HG03159 (cell line): ENCODE measurements around the gene SSNA1.
"Not testable (repeated sequence)": the region's sequence is repeated elsewhere in the genome, so short reads cannot be mapped to it uniquely, and the experiment has no call there.

Source experiments
- ATAC-seq: cut with Tn5 transposase; IDR thresholded peaks from one replicate; pipeline ENCODE4 v1.9.1; 2021; ENCODE audit warnings: mild to moderate bottlenecking, moderate library complexity; ENCODE audit not compliant: unreplicated experiment

Gene SSNA1

DNA sequence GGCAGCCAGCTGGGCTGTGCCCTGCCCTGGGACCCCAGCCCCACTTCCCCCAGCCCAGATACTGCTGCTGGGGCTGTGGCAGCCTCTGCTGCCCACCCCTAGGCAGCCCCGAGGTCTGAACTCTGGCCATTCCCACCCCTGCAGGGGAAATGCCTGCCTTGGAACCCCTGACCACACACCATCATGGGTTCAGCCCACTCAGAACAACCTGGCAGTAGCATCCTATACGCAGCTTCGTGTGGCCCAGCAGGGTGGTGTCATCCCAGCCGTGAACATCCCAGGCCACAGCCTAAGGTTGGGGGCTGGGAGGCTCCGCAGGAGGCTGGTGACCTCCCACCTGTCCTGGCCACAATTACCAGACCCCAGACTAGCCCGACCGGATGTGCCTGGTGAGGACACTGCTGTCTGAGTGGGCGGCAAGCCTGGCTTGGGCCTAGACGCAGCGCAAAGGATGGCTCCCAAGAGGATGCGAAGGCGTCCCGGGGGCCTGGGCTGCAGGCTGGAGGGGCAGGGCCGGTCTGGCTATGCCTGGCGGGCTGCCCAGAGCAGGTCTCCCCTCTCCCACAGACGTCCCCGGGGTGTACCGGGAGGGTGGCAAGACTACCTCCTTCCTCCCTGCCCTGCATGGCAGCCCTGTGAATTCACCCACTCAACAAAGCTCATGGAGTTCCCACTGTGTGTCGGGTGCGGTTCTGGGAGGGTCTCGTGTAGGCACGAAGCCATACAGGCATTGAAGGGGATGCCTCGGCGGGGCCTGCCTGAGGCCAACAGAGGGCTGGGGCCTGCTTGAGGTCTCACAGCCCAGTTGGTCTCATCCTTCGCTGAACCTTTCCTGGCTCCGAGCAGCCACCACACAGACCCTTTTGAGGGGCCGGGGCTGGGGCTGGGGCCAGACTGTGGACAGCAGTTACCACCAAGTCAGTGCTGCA lies 40.8 kb downstream of the SSNA1 start:
- ATAC-seq = no peak

GRCh38 chr9:137229903-137230704 lies 41.6 kb downstream of the SSNA1 start:
- ATAC-seq = no peak

DNA sequence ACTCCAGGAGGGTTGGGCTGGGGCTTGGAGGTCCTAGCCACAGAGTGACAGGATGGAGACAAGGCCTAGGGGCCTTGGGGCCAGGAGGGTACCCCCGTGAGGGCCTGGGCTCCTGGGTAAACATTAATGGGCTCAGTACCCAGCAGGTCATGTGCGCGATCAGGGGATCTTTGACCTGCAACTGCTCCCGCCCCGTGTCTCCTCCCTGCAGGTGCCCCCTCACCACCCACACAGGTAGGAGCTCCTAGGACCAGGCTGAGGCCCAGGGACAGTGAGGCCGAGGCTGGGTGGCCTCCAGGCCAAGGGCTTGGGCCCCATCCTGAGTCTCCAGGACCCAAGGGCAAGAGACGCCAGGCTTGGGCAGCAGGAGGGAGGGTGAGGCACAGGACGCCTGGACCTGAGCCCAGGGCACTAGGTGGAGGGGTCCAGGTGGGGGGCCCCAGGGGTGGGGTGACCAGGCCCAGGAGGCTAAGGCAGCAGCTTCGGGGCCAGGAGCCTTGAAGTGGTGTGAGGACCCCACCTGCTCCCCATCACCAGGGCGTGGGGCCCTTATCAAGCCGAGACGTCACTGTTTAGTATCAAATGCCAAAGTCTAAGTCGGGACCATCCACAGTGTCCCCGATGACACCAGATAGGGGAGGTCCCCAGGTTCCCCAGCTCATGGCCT lies 42.4 kb downstream of the SSNA1 start, which contains the start of gene SLC34A3:
Gene SLC34A3, plus strand, starts transcription at position 197 of the 667 bp plus-strand sequence. CDS start 802 bp downstream, outside the sequence.
- no peak for ATAC-seq

DNA sequence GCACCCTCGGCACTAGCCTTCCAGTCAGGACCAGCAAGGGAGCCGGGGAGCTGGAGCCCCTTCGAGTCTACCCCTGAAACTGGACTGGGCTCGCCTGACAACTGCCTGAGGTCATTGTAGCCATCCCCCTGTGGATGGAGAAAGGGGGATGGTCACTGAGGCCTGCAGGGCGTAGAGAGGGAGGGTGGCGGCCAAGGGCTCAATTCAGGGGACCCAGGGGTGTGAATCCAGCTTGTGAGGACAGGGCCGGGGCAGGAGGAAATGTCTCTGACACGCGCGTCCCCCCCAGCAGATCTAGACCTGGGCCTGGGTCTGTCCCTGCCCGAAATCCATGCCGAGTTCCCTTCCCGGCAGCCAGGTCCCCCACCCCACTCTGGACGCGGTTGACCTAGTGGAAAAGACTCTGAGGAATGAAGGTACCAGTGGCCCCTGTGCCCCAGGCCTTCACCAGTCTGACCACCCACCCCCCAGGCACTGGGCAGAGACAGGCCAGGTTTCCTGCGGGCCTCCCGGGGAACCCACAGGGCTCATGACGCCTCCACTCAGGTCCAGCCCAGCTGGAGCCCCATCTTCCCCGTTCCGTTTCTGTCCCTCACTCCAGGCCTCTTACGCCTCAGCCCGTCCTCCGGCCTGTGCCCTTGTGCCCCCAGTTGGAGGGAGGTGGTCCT lies 43.0 kb downstream of the SSNA1 start:
- ATAC-seq = no peak

GRCh38 chr9:137232101-137232500 lies 43.6 kb downstream of the SSNA1 start:
- ATAC-seq = no peak

- ATAC-seq = no peak
Observed at GRCh38 chr9:137232510-137232909, 44.0 kb downstream of the SSNA1 start.

GRCh38 chr9:137233143-137233980 lies 44.9 kb downstream of the SSNA1 start:
- no peak for ATAC-seq

DNA sequence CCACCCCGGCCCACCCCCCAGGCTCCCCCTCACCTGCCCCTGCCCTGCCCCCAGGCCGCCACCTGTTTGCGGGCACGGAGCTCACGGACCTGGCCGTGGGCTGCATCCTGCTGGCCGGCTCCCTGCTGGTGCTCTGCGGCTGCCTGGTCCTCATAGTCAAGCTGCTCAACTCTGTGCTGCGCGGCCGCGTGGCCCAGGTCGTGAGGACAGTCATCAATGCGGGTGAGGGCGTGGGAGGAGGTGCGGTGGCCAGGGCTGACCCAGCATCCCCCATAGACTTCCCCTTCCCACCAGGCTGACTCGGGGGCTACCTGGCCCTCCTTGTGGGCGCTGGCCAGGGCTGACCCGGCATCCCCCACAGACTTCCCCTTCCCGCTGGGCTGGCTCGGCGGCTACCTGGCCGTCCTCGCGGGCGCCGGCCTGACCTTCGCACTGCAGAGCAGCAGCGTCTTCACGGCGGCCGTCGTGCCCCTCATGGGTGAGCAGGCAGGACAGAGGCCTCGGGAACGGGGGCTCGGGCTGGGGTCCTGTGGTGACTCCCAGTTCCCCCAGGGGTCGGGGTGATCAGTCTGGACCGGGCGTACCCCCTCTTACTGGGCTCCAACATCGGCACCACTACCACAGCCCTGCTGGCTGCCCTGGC lies 45.7 kb downstream of the SSNA1 start:
- no peak for ATAC-seq

- ATAC-seq = no peak
Observed at GRCh38 chr9:137234758-137235423, 46.4 kb downstream of the SSNA1 start.

DNA sequence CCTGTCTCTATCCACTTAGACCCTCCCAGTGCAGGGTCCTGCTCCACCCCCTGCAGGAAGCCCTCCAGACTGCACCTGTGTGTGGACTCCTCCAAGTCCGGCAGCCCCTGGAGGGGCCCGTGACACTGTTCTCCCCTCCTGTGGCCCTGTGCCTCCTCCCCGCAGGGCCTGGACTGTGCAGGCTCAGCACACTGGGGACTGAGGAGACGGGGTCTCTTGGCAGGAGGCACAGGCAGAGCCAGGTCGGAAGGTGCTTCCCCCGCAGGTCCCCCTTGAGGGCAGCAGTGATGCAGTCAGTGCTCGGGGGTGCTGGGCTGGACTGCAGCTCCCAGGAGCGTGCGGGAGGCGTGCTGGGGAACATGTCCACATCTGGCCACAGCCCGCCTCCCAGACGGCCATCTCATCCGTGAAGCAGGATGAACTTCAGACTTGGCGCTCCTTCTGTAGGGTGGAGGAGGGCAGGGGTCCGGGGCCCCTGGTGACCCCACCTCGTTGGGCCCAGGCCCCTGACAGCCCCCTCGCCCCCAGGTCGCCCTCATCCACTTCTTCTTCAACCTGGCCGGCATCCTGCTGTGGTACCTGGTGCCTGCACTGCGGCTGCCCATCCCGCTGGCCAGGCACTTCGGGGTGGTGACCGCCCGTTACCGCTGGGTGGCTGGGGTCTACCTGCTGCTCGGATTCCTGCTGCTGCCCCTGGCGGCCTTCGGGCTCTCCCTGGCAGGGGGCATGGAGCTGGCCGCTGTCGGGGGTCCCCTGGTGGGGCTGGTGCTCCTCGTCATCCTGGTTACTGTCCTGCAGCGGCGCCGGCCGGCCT lies 47.2 kb downstream of the SSNA1 start:
- no peak for ATAC-seq

GRCh38 chr9:137236238-137236935 lies 47.9 kb downstream of the SSNA1 start:
- peak; percentile 18 for ATAC-seq

DNA sequence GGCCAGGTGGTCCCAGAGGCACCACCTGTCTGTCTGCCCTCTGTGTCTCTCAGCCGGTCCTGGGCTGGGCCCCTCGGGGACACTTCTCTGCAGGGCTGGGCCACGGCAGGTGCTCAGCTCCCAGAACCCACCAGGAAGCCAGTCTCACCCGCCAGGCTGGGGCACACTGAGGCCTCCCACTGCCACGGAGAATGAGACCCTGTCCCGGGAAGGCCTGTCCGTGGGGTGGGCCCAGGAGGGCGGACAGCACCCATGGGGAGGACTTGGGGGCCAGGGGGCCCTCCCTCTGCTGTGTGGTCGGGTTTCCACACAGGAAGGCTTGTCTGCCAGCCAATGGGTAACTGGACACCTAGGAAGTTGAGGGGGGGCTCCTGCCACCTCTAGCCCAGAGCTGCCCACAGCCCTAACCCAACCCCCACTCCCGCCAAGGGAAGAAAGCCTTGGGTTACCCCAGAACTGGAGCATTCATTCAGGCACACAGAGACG lies 48.5 kb downstream of the SSNA1 start:
- ATAC-seq = no peak

DNA sequence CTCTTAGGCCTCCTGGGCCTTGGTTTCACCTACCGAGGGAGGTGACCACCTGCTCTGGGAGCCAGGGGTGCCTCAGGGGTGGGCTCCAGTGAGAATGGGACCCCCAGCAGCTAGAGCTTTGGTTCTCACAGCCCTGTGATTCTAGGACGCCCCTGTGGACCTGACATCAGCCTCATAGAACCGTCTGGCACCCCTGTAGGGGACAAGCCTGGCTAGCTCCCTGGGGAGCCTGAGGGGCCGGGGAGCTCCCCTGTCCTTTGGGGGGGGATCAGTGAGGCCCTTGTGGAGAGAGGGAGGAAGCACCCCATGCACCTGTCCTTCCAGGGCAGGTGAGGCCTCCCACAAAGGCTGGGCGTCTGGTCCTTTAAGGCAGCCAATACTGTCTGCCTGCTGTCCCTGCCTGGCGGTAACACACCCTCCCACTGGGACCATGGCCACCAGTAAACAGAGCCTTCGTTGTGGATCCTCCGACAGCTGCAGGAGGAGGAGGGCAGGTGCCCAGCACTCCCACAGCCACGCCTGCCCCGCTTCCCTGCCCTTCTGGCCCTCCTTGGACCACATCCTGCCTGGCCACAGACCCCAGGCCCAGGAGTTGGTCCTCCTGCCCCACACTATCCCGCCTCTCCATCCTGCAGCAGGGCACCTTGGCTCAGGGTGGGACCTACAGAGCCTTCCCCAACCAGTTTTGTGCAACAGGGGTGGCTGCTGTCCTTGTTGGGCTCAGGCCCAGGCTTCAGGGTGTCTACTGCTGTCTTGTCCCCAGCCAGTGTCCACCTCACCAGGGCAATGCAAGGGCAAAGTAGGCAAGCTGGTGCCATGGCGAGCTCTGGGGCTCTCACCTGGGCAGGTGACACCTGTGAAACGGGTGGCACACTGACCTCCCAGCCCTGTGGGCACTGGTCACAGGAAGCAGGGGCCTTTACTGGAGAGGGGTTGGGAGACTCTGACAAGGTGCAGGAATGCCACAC lies 49.6 kb downstream of the SSNA1 start:
- no peak for ATAC-seq

- not testable (repeated sequence) for ATAC-seq
Observed at GRCh38 chr9:137239541-137240200, 51.2 kb downstream of the SSNA1 start.
